DMS153 (cell line): ENCODE results near the gene SLC22A7.

ENCODE experiments used
- DNase-seq: peaks from one replicate; lab custom pipeline; 2025; lab: John Stamatoyannopoulos, UW

SLC22A7 gene

GRCh38 chr6:43283514-43283901 lies 14.6 kb upstream of the SLC22A7 start:
- DNase-seq = no peak

- no peak for DNase-seq
These were observed 14.2 kb upstream of the SLC22A7 start for GRCh38 chr6:43283905-43284304.

- DNase-seq = no peak
These were observed 12.9 kb upstream of the SLC22A7 start for GRCh38 chr6:43284991-43285781.

- DNase-seq = no peak
These were observed 12.2 kb upstream of the SLC22A7 start for GRCh38 chr6:43285832-43286231.

- DNase-seq = no peak
These were observed 11.5 kb upstream of the SLC22A7 start for GRCh38 chr6:43286456-43286979.

GRCh38 chr6:43286980-43287716 lies 10.9 kb upstream of the SLC22A7 start:
- no peak for DNase-seq

GRCh38 chr6:43287717-43288679 lies 10.1 kb upstream of the SLC22A7 start:
- DNase-seq = no peak

- DNase-seq = no peak
These were observed 7.6 kb upstream of the SLC22A7 start for GRCh38 chr6:43290339-43290904.

- no peak for DNase-seq
These were observed 7.1 kb upstream of the SLC22A7 start for GRCh38 chr6:43290905-43291355.

GRCh38 chr6:43291708-43292107 lies 6.4 kb upstream of the SLC22A7 start:
- no peak for DNase-seq

- DNase-seq = no peak
These were observed 5.7 kb upstream of the SLC22A7 start for GRCh38 chr6:43292341-43292740.

- no peak for DNase-seq
These were observed 5.2 kb upstream of the SLC22A7 start for GRCh38 chr6:43292763-43293318.

- no peak for DNase-seq
These were observed 4.4 kb upstream of the SLC22A7 start for GRCh38 chr6:43293698-43294097.

GRCh38 chr6:43294536-43294935 lies 3.5 kb upstream of the SLC22A7 start:
- no peak for DNase-seq

GRCh38 chr6:43295456-43295855 lies 2.6 kb upstream of the SLC22A7 start:
- no peak for DNase-seq

GRCh38 chr6:43296780-43297497 lies 1.1 kb upstream of the SLC22A7 start:
- no peak for DNase-seq

GRCh38 chr6:43298565-43299337 lies 691 bp downstream of the SLC22A7 start:
- no peak for DNase-seq

GRCh38 chr6:43299338-43300293 lies 1.6 kb downstream of the SLC22A7 start:
- no peak for DNase-seq
